Measurements from ENCODE around the gene PRICKLE2.
A peak's percentile ranks its signal among the peaks of the same experiment; 100 is the strongest.

PRICKLE2 gene

DNA sequence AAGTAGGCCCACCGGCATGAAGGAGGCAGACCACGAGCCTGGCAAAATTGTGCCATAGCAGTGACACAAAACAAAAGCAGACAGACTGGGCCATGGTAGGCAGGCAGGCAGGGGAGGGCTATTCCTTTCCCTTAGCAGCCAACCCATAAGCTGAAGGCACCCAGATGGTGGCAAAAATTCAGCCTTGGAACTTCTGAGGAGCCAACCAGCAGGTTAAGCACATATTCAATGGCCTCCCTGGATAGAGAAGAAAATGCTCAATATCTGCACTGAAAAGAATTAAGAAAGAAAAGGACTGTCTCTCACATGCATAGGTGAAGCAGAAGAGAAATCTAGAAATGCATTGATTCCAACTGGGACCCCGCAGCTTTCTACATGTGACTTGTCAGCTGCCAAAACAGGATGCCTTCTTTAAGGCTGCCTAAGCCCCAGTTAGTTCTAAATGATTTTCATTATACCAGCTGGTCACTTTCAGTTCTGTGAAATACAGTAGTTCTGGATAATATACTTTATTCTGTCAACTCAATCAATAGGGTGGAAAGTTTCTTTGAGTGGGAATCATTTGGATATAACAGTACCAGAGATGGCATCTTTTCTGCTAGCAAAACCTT is 2.7 kb downstream of the PRICKLE2 start:
- H3K27ac ChIP-seq: no peak overlapping the region
- H3K36me3 ChIP-seq (replicated peaks): no peaks in the 10 kb centered on the region
- no peak for DNase-seq
- in situ Hi-C loops (cut with HindIII; ENCODE audit: low pct_ligation_motif_present, low sequenced_read_pairs): no loop called here
- TF ChIP-seq, protein P1, sequence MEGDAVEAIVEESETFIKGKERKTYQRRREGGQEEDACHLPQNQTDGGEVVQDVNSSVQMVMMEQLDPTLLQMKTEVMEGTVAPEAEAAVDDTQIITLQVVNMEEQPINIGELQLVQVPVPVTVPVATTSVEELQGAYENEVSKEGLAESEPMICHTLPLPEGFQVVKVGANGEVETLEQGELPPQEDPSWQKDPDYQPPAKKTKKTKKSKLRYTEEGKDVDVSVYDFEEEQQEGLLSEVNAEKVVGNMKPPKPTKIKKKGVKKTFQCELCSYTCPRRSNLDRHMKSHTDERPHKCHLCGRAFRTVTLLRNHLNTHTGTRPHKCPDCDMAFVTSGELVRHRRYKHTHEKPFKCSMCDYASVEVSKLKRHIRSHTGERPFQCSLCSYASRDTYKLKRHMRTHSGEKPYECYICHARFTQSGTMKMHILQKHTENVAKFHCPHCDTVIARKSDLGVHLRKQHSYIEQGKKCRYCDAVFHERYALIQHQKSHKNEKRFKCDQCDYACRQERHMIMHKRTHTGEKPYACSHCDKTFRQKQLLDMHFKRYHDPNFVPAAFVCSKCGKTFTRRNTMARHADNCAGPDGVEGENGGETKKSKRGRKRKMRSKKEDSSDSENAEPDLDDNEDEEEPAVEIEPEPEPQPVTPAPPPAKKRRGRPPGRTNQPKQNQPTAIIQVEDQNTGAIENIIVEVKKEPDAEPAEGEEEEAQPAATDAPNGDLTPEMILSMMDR (IDR thresholded peaks at IDR 0.05; ENCODE audit: low read depth, low read length, missing control alignments): no peak
- H3K27me3 ChIP-seq (replicated peaks): no peaks in the 10 kb centered on the region
- no peak overlapping the region for H3K4me3 ChIP-seq (ENCODE audit: low read depth, low read length)

DNA sequence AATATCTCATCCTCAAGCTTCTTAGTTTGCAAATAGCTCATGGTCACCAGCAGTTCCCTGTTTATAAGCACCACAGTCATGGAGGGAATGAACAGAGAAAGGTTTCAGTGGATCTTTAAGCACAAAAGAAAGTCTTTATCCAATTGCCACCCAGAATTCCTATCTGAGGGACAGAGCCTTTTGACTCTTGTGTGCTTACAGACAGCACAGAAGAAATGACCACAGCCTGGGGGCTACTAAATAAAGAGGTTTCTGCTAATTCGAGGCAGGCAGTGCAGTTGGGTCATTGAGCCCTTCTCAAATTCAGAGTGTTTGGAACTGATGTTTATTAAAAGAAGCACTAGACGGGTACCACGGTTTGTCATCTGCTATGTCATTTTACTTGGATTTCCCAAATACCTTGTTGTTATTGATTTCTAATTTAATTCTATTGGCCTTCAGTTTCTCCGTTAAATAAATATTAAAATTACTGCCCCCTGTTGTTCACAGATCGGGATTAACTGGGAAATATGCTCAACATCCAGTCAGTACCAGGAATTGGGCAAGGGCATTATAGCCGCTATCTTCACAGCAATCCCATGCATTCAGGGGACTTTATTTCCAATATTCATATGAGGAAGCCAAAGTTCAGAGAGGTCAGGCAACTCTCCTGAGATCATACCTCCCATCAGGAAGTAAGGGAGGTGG is 3.6 kb downstream of the PRICKLE2 start:
- Histone ChIP-seq H3K27me3 (replicated peaks) (no peaks in the 10 kb centered on the region), H3K4me3 (ENCODE audit: low read depth, low read length) (no peak overlapping the region), H3K27ac (no peak overlapping the region), H3K36me3 (replicated peaks) (no peaks in the 10 kb centered on the region)
- no peak for DNase-seq
- in situ Hi-C loops (cut with HindIII; ENCODE audit: low pct_ligation_motif_present, low sequenced_read_pairs): no loop called here
- TF ChIP-seq, protein P1 (IDR thresholded peaks at IDR 0.05; ENCODE audit: low read depth, low read length, missing control alignments): peak; percentile 14

DNA sequence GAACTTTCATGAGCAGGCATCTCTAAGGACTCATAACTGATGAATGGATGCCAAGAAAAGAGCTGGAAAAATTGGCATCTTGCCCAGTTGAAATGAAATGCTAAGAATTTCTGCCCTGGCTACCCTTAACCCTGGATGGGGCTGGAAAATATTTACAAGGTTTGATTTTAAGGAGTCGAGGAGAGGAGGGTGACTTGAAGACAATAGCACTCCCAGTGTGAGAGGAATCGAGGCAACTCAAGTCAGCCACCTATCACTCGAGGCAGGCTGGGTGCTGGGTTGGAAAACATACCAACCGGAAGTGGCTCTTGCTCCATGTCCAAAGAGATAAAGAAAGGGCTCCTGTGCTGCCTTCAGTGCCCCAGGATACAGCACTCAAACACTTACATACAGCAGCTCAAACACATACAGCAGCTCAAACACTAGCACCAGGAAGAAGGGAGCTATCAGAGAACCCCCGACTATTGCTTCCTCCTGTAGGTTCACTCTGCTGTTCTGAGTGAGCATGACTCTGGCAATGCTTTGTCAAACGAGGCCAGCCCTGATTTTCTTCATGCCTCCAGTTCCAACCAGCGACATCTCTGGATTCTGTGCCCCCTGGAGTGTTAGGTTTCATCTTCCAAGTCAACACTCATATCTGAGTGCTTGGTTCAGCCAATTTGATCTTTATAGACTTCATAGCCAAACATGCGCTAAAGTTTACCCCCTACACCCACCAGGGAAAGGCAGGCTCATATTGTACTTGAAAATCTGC is 4.9 kb downstream of the PRICKLE2 start:
- no peaks in the 10 kb centered on the region for H3K36me3 ChIP-seq (replicated peaks)
- TF ChIP-seq, protein P1 (IDR thresholded peaks at IDR 0.05; ENCODE audit: low read depth, low read length, missing control alignments): no peak
- no peak for DNase-seq
- peak overlapping the region; percentile 21 for H3K27ac ChIP-seq
- H3K4me3 ChIP-seq (ENCODE audit: low read depth, low read length): no peak overlapping the region
- in situ Hi-C loops (cut with HindIII; ENCODE audit: low pct_ligation_motif_present, low sequenced_read_pairs): no loop called here
- H3K27me3 ChIP-seq (replicated peaks): no peaks in the 10 kb centered on the region

DNA sequence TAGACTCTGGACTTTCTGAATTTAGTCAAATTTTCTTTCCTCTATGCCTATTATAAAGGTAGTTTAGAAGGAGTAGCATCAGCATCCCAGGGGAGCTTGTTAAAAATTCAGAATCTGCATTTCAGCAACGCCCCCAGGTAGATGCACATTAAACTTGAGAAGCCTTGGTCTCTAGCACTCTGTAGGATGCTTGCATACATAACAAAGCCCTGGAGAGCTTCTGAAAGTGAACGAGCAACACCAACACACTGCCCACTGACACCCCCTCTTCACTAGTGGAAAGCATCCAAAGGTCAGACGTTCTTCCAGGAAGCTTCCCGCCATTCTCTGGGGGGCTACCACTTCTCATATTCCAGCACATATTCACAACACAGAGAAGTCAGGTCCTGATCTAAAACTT is 6.5 kb downstream of the PRICKLE2 start:
- TF ChIP-seq, protein P1 (IDR thresholded peaks at IDR 0.05; ENCODE audit: low read depth, low read length, missing control alignments): no peak
- Histone ChIP-seq H3K4me3 (ENCODE audit: low read depth, low read length) (no peak overlapping the region), H3K27me3 (replicated peaks) (no peaks in the 10 kb centered on the region), H3K36me3 (replicated peaks) (no peaks in the 10 kb centered on the region), H3K27ac (no peak overlapping the region)
- no peak for DNase-seq
- in situ Hi-C loops (cut with HindIII; ENCODE audit: low pct_ligation_motif_present, low sequenced_read_pairs): no loop called here

DNA sequence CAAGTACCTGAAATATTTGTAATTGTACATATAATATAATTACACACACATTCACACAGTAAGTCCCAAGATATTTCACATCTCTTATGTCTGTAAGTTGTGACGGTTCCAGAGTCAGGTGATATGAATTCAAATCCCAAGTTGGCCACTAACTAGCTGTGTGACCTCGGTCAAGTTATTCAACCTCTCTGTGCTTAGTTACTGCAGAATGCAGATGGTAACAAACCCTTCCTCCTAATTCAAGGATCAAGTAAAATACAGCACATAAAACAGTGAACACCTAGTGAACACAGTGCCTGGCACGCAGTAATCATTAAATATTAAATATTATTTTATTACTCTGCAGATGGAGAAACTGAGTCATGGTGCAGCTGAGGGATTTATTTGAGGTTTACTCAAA is 6.9 kb downstream of the PRICKLE2 start:
- TF ChIP-seq, protein P1 (IDR thresholded peaks at IDR 0.05; ENCODE audit: low read depth, low read length, missing control alignments): no peak
- Histone ChIP-seq H3K36me3 (replicated peaks) (no peaks in the 10 kb centered on the region), H3K27me3 (replicated peaks) (no peaks in the 10 kb centered on the region), H3K27ac (no peak overlapping the region), H3K4me3 (ENCODE audit: low read depth, low read length) (no peak overlapping the region)
- in situ Hi-C loops (cut with HindIII; ENCODE audit: low pct_ligation_motif_present, low sequenced_read_pairs): no loop called here
- DNase-seq: no peak
